Transverse colon (tissue), 4 donors: Measurements from ENCODE around the gene WDR26.

Source experiments
- EP300 ChIP-seq: sonication (generic); formaldehyde crosslinking; IDR thresholded peaks from one replicate; pipeline ENCODE4 v1.6.1; 2017; ENCODE audit warnings: antibody characterized with exemption, low read depth
- POLR2A ChIP-seq: fragments of 450-650 bp; IDR thresholded peaks from one replicate; pipeline ENCODE4 v1.6.1; 2016; ENCODE audit warnings: antibody characterized with exemption, mild to moderate bottlenecking, moderate library complexity
- POLR2AphosphoS5 ChIP-seq, 3 donors: sonication (generic); formaldehyde crosslinking; IDR thresholded peaks; one replicate each; pipeline ENCODE4 v1.6.1; 2016; ENCODE audit warnings: antibody characterized with exemption in 3 of 3
- TF ChIP-seq, protein P1 (sequence below), 5 experiments: fragments of 200-600 bp in 3 of 5; fragments of 450-650 bp in 2 of 5; sonication (generic) in 3 of 5; IDR thresholded peaks; 1 replicate in 2 of 5; 2 replicates in 3 of 5; pipeline ENCODE4 v1.5.1; 2016 to 2017; ENCODE audit warnings: antibody characterized with exemption in 5 of 5, inconsistent platforms in 3 of 5, mild to moderate bottlenecking in 2 of 5, moderate library complexity in 1 of 5

DNA sequence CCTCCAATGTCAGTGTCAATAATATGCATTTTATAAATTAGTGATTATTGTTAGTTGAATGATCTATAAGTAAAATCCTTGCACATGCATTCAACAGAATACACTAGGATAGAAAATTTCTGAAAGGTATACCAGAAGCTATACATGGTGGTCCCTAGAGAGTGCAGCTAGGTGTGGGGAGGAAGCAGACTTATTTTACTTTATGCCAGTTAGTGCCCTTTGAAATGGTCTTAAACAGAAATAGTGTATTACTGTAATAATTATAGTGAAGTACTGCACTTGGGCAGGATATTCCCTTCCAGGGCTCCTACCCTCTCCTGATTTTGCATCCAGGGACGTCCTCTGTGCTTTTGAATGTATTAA, 23.2 kb upstream of the WDR26 start:
- no peak for TF ChIP-seq POLR2AphosphoS5 (IDR thresholded peaks at IDR 0.05)
- TF ChIP-seq, protein P1, sequence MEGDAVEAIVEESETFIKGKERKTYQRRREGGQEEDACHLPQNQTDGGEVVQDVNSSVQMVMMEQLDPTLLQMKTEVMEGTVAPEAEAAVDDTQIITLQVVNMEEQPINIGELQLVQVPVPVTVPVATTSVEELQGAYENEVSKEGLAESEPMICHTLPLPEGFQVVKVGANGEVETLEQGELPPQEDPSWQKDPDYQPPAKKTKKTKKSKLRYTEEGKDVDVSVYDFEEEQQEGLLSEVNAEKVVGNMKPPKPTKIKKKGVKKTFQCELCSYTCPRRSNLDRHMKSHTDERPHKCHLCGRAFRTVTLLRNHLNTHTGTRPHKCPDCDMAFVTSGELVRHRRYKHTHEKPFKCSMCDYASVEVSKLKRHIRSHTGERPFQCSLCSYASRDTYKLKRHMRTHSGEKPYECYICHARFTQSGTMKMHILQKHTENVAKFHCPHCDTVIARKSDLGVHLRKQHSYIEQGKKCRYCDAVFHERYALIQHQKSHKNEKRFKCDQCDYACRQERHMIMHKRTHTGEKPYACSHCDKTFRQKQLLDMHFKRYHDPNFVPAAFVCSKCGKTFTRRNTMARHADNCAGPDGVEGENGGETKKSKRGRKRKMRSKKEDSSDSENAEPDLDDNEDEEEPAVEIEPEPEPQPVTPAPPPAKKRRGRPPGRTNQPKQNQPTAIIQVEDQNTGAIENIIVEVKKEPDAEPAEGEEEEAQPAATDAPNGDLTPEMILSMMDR (IDR thresholded peaks at IDR 0.05): no peak
- TF ChIP-seq POLR2A: no peak
- no peak for TF ChIP-seq EP300
